Large intestine (tissue), 3 donors: ENCODE results near the gene DYNLRB1. TPM values are rescaled to one million over a fixed set of nuclear protein-coding genes. Genes with fewer than 3 reads are reported as not detected.
"Not testable (repeated sequence)": the region's sequence is repeated elsewhere in the genome, so short reads cannot be mapped to it uniquely, and the experiment has no call there.

Experiments used
- DNase-seq, 2 donors: peaks; one replicate each; pipeline versions ENCODE4 v3.0.0 to v3.0.0-alpha.2; 2013
- H3K27ac ChIP-seq: one replicate; pipeline ENCODE4 v1.5.1; 2013; ENCODE audit warnings: low read length
- H3K27me3 ChIP-seq: 2 replicates; pipeline ENCODE4 v1.6.1; 2013; ENCODE audit warnings: low read length; ENCODE audit not compliant: control insufficient read depth, insufficient read depth
- H3K36me3 ChIP-seq: 2 replicates; pipeline ENCODE4 v1.6.1; 2013; ENCODE audit warnings: low read length; ENCODE audit not compliant: control insufficient read depth, insufficient read depth
- H3K4me1 ChIP-seq: one replicate; pipeline ENCODE4 v1.6.1; 2013; ENCODE audit warnings: low read length; ENCODE audit not compliant: control insufficient read depth, insufficient read depth
- H3K4me3 ChIP-seq: one replicate; pipeline ENCODE4 v1.5.1; 2013; ENCODE audit warnings: low read length
- H3K9me3 ChIP-seq: one replicate; pipeline ENCODE4 v1.6.1; 2013; ENCODE audit warnings: mild to moderate bottlenecking, low read depth, low read length, moderate library complexity; ENCODE audit not compliant: control insufficient read depth
- WGBS: methylation state at CpG from one replicate; pipeline ENCODE4 v1.1.5; 2013; ENCODE audit warnings: low lambda C conversion rate; ENCODE audit not compliant: insufficient coverage; 5-methylcytosine and 5-hydroxymethylcytosine counted together
- polyA plus RNA-seq: library from polyadenylated mRNA; unstranded; fragments of 120-200 nt; gene quantifications from one replicate; pipeline ENCODE4 v1.2.1, GENCODE V29; 2013

The DYNLRB1 gene
- polyA plus RNA-seq, 1 donor: 164 TPM

GRCh38 chr20:34510575-34510974, 5.6 kb upstream of the DYNLRB1 start:
- H3K27ac ChIP-seq: no peak overlapping the region
- peaks cover 21% of the 10 kb centered on the region for H3K36me3 ChIP-seq
- H3K4me3 ChIP-seq: no peak overlapping the region
- no peaks in the 10 kb centered on the region for H3K27me3 ChIP-seq
- H3K4me1 ChIP-seq: peaks cover 26% of the 10 kb centered on the region
- DNase-seq: no peak
- H3K9me3 ChIP-seq: no peaks in the 10 kb centered on the region
- WGBS: 100% methylated on average over 1 of the region's 1 CpG

DNA sequence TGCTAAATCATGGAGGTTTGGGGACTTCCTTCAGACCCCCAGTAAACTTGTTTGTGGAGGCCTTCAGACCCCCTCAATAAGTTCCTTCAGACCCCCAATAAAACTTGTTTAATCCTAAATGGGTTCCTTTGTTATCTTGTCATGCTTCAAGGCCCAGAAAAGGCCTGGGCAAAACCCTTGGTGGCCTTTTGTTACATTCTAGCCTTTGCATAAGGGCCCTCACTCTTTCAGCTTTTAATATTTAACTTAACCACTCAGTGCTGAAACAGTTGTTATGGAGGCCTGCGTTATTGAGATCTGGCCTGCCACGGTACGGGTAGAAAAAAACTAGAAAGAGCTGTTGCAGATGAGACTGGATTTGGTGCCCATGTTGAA, 4.3 kb upstream of the DYNLRB1 start:
- no peak for DNase-seq
- no CpG with 5 or more reads among the region's 3 CpGs for WGBS
- peaks cover 13% of the 10 kb centered on the region for H3K36me3 ChIP-seq
- H3K9me3 ChIP-seq: no peaks in the 10 kb centered on the region
- H3K27me3 ChIP-seq: no peaks in the 10 kb centered on the region
- peaks cover 26% of the 10 kb centered on the region for H3K4me1 ChIP-seq
- H3K27ac ChIP-seq: peak overlapping the region; percentile 66
- no peak overlapping the region for H3K4me3 ChIP-seq

GRCh38 chr20:34512266-34512954, 3.8 kb upstream of the DYNLRB1 start:
- Histone ChIP-seq H3K9me3 (no peaks in the 10 kb centered on the region), H3K27me3 (no peaks in the 10 kb centered on the region), H3K4me1 (peaks cover 26% of the 10 kb centered on the region), H3K27ac (peak overlapping the region; percentile 66), H3K4me3 (no peak overlapping the region), H3K36me3 (peaks cover 13% of the 10 kb centered on the region)
- DNase-seq: peak in 1 of 2 donors; percentile 52
- no CpG with 5 or more reads among the region's 4 CpGs for WGBS

DNA sequence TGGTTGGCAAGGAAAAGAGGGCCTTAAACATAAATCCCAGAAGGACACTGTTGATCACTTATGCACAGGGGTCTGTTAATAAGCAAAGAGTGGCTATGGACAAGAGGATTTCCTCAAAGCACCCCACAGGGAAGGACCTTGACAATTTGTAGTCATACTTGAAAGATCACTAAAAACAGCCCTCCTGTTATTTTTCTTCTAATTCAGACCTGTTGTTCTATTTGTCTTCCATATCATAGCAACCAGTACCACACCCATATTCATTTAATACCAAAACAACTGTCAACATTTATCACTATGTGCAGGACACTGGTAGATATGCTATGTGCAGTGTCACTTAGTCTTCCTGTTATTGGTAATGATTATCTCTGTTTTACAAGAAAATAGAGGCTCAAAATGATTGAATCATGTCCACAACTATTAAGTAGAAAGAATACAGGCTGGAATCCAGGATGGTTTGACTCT, 3.2 kb upstream of the DYNLRB1 start:
- no peak for DNase-seq
- Histone ChIP-seq H3K9me3 (no peaks in the 10 kb centered on the region), H3K4me1 (peaks cover 26% of the 10 kb centered on the region), H3K27ac (peak overlapping the region; percentile 66), H3K4me3 (no peak overlapping the region), H3K27me3 (no peaks in the 10 kb centered on the region), H3K36me3 (peaks cover 8% of the 10 kb centered on the region)

DNA sequence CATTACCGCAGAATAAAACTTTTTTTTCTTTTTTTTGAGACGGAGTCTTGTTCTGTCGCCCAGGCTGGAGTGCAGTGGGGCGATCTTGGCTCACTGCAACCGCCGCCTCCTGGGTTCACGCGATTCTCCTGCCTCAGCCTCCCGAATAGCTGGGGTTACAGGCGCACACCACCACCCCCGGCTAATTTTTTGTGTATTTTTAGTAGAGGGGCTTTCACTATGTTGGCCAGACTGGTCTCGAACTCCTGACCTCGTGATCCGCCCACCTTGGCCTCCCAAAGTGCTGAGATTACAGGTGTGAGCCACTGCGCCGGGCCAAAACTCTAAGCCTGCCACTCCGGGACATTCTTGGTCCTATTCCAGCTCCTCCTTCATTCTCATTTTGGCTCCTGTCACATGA, 2.2 kb upstream of the DYNLRB1 start:
- H3K4me1 ChIP-seq: peaks cover 26% of the 10 kb centered on the region
- not testable (repeated sequence) for H3K9me3 ChIP-seq, H3K27ac ChIP-seq, H3K27me3 ChIP-seq, DNase-seq, H3K36me3 ChIP-seq, H3K4me3 ChIP-seq
- 100% methylated on average over 3 of the region's 17 CpGs for WGBS

- Histone ChIP-seq H3K36me3 (peaks cover 3% of the 10 kb centered on the region), H3K27me3 (no peaks in the 10 kb centered on the region), H3K9me3 (no peaks in the 10 kb centered on the region), H3K27ac (peak overlapping the region; percentile 95), H3K4me1 (peaks cover 26% of the 10 kb centered on the region), H3K4me3 (peak overlapping the region; percentile 88)
- peak in 1 of 2 donors; percentile 83 for DNase-seq
- 0% methylated on average over 1 of the region's 19 CpGs for WGBS
Observed at GRCh38 chr20:34514897-34515483, 1.2 kb upstream of the DYNLRB1 start.

- Histone ChIP-seq H3K4me1 (peaks cover 26% of the 10 kb centered on the region), H3K4me3 (peak overlapping the region; percentile 88), H3K27me3 (no peaks in the 10 kb centered on the region), H3K27ac (peak overlapping the region; percentile 95), H3K36me3 (peaks cover 3% of the 10 kb centered on the region), H3K9me3 (no peaks in the 10 kb centered on the region)
- peak in 1 of 2 donors; percentile 61 for DNase-seq
- no CpG with 5 or more reads among the region's 36 CpGs for WGBS
Observed at GRCh38 chr20:34515484-34516246, 557 bp upstream of the DYNLRB1 start.

DNA sequence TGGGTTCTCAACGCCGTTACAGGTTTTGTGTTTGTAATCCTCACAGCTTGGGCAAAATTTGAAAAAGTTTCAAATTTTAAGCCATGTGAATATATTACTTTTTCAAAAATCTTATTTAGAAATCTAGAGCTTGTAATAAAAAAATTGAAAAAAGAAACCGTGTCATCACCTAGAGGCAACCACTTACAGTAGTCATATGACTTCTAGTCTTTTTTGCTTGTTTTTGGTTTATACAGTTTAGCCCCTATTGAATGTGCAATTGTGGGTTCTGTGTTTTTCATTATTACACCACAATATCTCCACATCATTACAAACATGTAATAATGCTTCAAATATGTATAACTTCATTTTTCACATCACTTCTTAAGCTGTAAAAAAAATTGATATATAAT, 888 bp downstream of the DYNLRB1 start:
- no peak for DNase-seq
- Histone ChIP-seq H3K4me3 (peak overlapping the region; percentile 88), H3K4me1 (peaks cover 20% of the 10 kb centered on the region)

DNA sequence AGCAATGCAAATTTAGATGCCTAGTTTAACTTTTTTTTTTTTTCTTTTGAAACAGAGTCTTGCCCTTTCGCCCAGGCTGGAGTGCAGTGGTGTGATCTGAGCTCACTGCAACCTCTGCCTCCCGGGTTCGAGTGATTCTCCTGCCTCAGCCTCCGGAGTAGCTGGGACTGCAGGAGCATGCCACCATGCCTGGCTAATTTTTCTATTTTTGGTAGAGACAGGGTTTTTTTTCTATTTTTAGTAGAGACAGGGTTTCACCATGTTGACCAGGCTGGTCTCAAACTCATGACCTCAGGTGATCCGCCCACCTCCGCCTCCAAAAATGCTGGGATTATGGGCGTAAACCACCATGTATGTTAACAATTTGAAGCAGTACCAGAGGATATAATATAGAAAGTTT, 2.6 kb downstream of the DYNLRB1 start:
- not testable (repeated sequence) for H3K27me3 ChIP-seq, H3K9me3 ChIP-seq, DNase-seq, H3K27ac ChIP-seq, H3K36me3 ChIP-seq, H3K4me3 ChIP-seq
- WGBS: no CpG with 5 or more reads among the region's 7 CpGs
- H3K4me1 ChIP-seq: peaks cover 19% of the 10 kb centered on the region

More for the DNA sequence above, 888 bp downstream of the DYNLRB1 start:
- Histone ChIP-seq H3K27me3 (no peaks in the 10 kb centered on the region), H3K36me3 (peaks cover 6% of the 10 kb centered on the region), H3K9me3 (no peaks in the 10 kb centered on the region), H3K27ac (peak overlapping the region; percentile 95)
- WGBS: 0% methylated on average over 3 of the region's 3 CpGs

- not testable (repeated sequence) for H3K36me3 ChIP-seq, H3K4me3 ChIP-seq, H3K27ac ChIP-seq, DNase-seq, H3K9me3 ChIP-seq, H3K27me3 ChIP-seq
- H3K4me1 ChIP-seq: peaks cover 17% of the 10 kb centered on the region
- WGBS: 83% methylated on average over 1 of the region's 10 CpGs
Observed at GRCh38 chr20:34519841-34520240, 3.6 kb downstream of the DYNLRB1 start.
